NCI-H510A (cell line): ENCODE measurements around the gene BRICD5.
"Not testable (repeated sequence)": the region's sequence is repeated elsewhere in the genome, so short reads cannot be mapped to it uniquely, and the experiment has no call there.

Experiments used
- DNase-seq: peaks from one replicate; lab custom pipeline; 2025; lab: John Stamatoyannopoulos, UW

The BRICD5 gene

GRCh38 chr16:2223221-2223941 is 12.7 kb upstream of the BRICD5 start, which contains the start of gene E4F1:
Gene E4F1 (plus strand): TSS chr16:2223591. CDS start chr16:2223614, 23 bp downstream.
- peak; percentile 97 for DNase-seq

GRCh38 chr16:2216330-2216729 is 5.7 kb upstream of the BRICD5 start:
- DNase-seq: no peak

DNA sequence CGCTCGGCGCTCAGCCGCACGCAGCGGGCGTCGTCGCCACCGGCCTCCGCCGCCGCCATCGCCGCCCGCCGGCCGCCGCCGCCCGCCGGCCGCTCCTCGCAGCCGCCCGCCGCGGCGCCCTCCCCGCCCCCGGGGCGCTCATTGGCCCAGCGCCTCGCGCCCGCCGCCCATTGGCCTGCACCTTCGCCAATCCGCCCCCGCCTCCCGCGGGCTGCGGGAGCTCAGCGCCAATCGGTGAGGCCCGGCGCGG is 4.0 kb upstream of the BRICD5 start, which contains the start of gene PGP:
Gene PGP, minus strand, starts transcription at position 122 of the 250 bp plus-strand sequence. Its CDS starts 63 bp downstream, at position 59.
- DNase-seq: no peak

GRCh38 chr16:2213817-2214718 is 3.4 kb upstream of the BRICD5 start:
- DNase-seq: no peak

- DNase-seq: no peak
Measured at GRCh38 chr16:2212362-2213324, 2.0 kb upstream of the BRICD5 start.

- no peak for DNase-seq
Measured at GRCh38 chr16:2211923-2212347, 1.3 kb upstream of the BRICD5 start.

DNA sequence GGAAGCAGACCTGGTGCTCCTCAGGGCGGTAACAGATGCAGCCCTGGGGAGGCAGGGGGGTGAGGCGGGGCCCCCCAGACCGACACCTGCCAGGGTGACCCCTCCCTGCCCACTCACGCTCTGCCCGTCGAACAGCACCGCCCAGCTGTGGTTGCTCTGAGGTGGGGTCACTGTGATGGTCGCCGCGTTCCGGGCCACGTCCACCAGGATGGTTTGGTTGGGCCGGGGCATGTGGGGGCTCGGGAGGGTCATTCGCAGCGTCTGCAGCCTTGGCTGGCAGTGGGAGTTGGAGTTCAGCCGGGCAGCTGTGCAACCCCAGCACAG is 692 bp downstream of the BRICD5 start:
- no peak for DNase-seq

GRCh38 chr16:2209258-2210008 is 1.2 kb downstream of the BRICD5 start:
- no peak for DNase-seq

GRCh38 chr16:2208772-2209171 is 1.9 kb downstream of the BRICD5 start:
- DNase-seq: no peak

DNA sequence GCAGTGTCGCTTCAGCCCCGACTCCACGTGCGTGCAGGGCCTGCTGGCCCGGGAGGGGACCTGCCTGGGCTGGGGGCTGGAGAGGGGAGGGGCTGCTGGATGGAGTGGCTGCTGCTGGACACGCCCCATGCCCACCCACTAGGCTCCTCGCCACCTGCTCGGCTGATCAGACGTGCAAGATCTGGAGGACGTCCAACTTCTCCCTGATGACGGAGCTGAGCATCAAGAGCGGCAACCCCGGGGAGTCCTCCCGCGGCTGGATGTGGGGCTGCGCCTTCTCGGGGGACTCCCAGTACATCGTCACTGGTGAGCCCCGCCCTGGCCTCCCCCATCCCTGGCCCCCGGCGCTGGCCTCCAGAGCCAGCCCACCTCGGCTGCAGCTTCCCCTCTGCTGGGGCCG is 2.4 kb downstream of the BRICD5 start:
- DNase-seq: no peak

DNA sequence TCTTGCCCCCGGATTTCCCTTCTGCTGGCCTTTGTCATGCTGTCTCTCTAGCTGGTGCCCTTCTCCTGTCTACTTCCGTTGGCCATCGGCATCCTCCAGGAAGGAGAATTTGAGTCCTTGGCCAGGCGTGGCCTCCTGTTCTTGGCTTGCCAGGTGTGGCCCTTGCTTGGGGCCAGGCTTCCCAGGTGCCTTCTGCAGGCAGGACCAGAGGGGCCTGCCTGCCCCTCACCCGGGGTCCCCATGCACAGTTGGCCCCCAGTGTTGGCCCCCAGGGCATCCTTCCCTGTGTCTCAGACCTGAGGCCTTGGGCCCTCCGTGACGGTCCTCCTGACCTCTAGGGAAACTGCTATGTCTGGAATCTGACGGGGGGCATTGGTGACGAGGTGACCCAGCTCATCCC is 2.8 kb downstream of the BRICD5 start:
- no peak for DNase-seq

DNA sequence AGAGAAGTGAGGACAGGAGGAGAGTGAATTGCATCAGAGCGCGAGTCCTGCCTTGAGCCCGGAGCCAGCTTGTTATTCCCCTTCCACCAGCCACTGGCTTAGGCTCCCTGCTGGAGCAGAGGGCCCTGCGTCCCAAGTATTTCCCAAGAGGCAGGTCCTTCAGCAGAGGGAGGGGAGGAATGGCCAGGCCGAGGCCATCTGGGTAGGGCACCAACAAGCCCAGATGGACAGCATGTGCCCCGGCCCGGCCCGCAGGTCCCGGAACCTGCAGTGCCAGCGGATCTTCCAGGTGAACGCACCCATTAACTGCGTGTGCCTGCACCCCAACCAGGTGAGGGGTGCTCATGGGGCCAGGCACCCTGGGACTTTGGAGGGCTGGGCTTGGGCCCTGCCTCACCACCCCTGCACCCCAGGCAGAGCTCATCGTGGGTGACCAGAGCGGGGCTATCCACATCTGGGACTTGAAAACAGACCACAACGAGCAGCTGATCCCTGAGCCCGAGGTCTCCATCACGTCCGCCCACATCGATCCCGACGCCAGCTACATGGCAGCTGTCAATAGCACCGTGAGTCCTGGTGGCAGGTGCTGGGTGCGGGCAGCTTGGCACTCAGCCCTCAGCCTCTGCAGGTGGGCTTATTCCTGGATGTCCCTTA is 3.8 kb downstream of the BRICD5 start:
- DNase-seq: no peak

- no peak for DNase-seq
Measured at GRCh38 chr16:2206420-2206779, 4.3 kb downstream of the BRICD5 start.

DNA sequence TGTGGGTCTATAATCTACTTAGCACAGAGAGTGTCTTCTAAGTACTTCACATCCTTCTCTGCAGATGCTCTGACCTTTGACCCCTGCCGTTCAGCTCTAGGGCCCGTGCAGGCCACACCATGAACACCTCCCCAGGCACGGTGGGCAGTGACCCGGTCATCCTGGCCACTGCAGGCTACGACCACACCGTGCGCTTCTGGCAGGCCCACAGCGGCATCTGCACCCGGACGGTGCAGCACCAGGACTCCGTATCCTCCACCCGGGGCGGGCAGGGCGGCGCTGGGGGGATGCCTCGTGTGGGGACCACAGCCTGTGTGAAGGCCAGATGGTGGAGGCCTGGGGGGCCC is 4.7 kb downstream of the BRICD5 start:
- no peak for DNase-seq

DNA sequence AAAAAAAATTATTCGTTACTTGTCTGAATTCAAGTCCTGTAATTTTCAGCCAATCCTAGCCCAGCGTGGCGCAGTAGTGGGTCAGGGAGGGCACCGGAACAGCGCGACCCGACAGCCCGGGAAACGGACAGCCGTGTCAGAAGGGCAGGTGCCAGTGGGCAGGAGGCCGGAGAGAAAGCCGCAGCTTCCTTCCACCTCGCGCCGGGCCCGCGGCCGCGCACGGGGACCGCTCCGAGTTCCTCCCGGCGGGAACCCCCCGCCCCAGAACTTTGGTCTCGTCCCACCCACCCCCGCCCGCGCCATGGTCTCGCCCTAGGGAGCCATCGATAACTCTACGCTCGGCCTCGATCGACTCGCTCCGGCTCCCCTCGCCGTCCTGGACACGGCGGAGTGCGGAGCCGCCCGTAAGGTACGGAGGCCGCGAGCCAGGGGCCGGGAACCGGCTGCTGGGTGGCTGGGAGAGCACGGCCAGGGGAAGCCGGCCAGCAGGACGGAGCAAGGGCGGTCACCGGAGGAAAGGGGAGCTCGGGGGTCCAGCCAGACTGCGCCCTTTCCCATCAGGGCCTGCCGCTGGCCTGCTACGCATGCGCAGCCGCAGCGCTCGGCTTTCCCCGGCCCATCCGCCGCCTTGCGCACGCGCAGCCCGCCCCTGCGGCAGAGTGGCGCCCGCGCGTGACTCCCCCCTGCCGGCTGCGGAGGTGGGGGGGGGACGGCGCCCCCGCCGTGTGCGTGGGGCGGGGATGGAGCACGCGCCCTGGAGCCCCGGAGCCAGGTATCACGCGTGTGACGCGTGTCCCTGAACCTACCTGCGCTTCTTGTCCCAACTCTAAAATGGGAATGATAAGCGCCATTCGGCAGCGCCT is 5.3 kb downstream of the BRICD5 start, which contains the start of gene MLST8:
Gene MLST8, plus strand, starts transcription at position 351 of the 863 bp plus-strand sequence. CDS start 632 bp downstream, outside the sequence.
- peak; percentile 65 for DNase-seq

DNA sequence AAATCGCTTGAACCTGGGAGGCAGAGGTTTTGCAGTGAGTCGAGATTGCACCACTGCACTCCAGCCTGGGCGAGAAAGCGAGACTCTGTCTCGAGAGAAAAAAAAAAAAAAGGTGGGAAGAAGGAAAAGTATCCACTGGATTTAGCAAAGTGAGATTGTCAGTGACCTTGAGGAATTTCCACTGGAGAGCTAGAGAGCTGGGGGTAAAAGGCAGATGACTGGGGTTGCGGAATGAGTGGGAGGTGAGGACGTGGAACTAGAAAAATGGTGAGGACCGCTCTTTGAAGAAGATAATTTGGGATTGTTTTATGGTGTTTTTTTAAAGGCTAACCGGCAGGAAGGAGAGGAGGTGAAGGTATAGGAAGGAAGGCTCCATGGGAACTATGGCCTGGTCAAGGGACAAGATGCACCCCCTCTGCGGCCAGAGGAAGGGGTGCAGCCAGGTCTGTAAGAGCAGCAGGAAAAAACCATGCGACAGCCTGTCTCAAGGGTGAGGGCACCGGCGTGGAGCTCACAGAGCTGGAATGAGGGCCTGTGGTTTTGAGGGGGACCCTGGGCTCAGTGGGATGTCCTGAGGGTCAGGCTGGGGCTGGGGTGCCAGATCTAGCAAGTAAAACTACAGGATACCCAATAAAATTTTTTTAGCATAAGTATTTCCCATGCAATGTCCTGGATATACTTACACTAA is 6.1 kb downstream of the BRICD5 start:
- DNase-seq: no peak

DNA sequence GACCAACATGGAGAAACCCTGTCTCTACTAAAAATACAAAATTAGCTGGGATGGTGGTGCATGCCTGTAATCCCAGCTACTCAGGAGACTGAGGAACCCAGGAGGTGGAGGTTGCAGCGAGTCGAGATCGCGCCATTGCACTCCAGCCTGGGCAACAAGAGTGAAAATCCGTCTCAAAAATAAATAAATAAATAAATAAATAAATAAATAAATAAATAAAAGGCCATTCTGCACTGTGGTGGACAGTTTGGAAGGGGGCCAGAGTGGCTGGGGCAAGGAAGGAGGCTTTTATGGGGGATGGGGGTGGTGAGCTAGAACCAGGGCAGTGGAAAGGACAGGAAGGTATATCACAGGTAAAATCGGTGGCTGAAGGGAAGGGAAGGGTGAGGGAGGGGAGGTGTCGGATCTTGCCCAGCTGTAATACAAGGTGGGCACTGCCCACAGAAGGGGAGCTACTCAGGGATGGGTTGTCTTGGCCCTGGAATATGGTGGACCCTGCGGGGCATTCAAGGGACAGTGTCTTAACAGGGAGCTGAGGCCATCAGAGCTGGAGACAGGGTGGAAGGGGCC is 7.5 kb downstream of the BRICD5 start:
- not testable (repeated sequence) for DNase-seq

DNA sequence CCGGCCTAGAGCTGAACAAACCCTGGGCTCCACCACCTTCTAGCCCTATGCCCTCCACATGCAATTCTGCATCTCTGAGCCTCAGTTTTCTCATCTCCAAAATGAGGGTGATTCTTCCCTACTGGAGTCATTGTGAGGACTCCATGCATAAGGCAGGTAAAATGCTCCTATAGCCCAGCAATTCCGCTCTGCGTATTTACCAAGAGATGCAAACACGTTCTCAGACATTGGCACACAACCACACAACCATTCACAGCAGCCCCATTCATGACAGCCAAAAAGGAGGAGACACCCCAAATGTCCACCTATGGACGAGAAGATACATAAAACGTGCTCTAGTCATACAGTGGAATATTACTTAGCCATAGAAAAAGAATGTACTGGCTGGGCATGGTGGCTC is 10.3 kb downstream of the BRICD5 start:
- no peak for DNase-seq

GRCh38 chr16:2199621-2200139 is 11.0 kb downstream of the BRICD5 start:
- DNase-seq: no peak
